Activated CD4-positive, alpha-beta T cell treated with anti-CD3 and anti-CD28 coated beads for 36 hours (primary cell): ENCODE data around the gene ATCAY. TPM values are rescaled to one million over a fixed set of nuclear protein-coding genes. Genes with fewer than 3 reads are reported as not detected.
"Not testable (repeated sequence)": the region's sequence is repeated elsewhere in the genome, so short reads cannot be mapped to it uniquely, and the experiment has no call there.

ENCODE experiments used
- ATAC-seq: fragments of 200-7000 bp; cut with Tn5 transposase; one replicate; pipeline ENCODE4 v1.10.0; 2021; ENCODE audit warnings: mild to moderate bottlenecking, moderate library complexity
- CTCF ChIA-PET: fragments of 350-600 bp; sonication (Branson Sonifier 250); formaldehyde crosslinking; loops from one replicate; lab custom pipeline; 2021; ENCODE audit warnings: antibody characterized with exemption; lab: Charles Lee
- POLR2A ChIA-PET: fragments of 350-600 bp; sonication (Branson Sonifier 250); formaldehyde crosslinking; loops from one replicate; lab custom pipeline; 2021; ENCODE audit warnings: antibody characterized with exemption, inconsistent platforms; lab: Charles Lee
- DNase-seq: peaks from one replicate; pipeline ENCODE4 v3.0.0-alpha.2; 2020
- H3K27ac Mint-ChIP-seq: one replicate; pipeline ENCODE4 v1.8.0; 2021; ENCODE audit warnings: mixed read lengths
- H3K27me3 Mint-ChIP-seq: one replicate; pipeline ENCODE4 v1.8.0; 2021; ENCODE audit warnings: mixed read lengths
- H3K36me3 Mint-ChIP-seq: one replicate; pipeline ENCODE4 v1.8.0; 2021; ENCODE audit warnings: low read depth, mixed read lengths
- H3K4me1 Mint-ChIP-seq: one replicate; pipeline ENCODE4 v1.8.0; 2021; ENCODE audit warnings: mixed read lengths
- H3K4me3 Mint-ChIP-seq: one replicate; pipeline ENCODE4 v1.8.0; 2021; ENCODE audit warnings: mild to moderate bottlenecking, moderate library complexity, mixed read lengths
- H3K9me3 Mint-ChIP-seq: one replicate; pipeline ENCODE4 v1.8.0; 2021; ENCODE audit warnings: low read depth, mixed read lengths
- intact Hi-C, 2 experiments: fragments of 100-400 bp; cut with DNase I in 1 of 2; cut with micrococcal nuclease in 1 of 2; formaldehyde crosslinking; loops; one replicate each; pipeline versions ENCODE4 v1.14.2 to v1.15.1; 2022 to 2024; cut with DNase I, micrococcal nuclease
- total RNA-seq, 2 experiments: library from RNA; stranded (reverse); gene quantifications; one replicate each; pipeline ENCODE4 v1.2.3, GENCODE V29; 2021

The ATCAY gene
- total RNA-seq, 2 experiments from 2014 or later = 0.07 TPM; not detected in 1

DNA sequence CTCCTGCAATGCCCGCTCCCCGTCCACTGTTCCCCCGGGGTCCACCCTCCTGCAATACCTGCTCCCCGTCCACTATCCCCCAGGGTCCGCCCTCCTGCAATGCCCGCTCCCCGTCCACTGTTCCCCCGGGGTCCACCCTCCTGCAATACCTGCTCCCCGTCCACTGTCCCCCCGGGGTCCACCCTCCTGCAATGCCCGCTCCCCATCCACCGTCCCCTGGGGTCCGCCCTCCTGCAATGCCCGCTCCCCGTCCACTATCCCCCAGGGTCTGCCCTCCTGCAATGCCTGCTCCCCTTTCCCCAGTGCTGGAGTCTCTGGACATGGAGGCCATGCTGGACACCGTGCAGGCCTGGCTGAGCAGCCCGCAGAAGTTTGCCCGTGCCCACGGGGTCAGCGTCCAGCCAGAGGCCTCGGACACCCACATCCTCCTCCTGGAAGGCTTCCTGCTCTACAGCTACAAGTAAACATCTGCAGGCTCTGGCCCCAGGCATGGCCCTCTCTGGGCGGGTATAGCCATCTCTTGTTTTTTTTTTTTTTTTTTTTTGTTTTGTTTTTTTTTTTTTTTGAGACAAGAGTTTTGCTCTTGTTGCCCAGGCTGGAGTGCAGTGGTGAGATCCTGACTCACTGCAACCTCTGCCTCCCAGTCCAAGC, 57.9 kb downstream of the ATCAY start:
- H3K9me3 Mint-ChIP-seq, intact Hi-C loops, H3K4me1 Mint-ChIP-seq, H3K4me3 Mint-ChIP-seq, DNase-seq, ATAC-seq, H3K36me3 Mint-ChIP-seq, H3K27me3 Mint-ChIP-seq, POLR2A ChIA-PET, H3K27ac Mint-ChIP-seq: not testable (repeated sequence)
- CTCF ChIA-PET = interaction anchor here (0.8 kb wide), 1 partner anchor 419 kb away, joined by 4 read pairs; no protein-coding TSS in a partner anchor

DNA sequence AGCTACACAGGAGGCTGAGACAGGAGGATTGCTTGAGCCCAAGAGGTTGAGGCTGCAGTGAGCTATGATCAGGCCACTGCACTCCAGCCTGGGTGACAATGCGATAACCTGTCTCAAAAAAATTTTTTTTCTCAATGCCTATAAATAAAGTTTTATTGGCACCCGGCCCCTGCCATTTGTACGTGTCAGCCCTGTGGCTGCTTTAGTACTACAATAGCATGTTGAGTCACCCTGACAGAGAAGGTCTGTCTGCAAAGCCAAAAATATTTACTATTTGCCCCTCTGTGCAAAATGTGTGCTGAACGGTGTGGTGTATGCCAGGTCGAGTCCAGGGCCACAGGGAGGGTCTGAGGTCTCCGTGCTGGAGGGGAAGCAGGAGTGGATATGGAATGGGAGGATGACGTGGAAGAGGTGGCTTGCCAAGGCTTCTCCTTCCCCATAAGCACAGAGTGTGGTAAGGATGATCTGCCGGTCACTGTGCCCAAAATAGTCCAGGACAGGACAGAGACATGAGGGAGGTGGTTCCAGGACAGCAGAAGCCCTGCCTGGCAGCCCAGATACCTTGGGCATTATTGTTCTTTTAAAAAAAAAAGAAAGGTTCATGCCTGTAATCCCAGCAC, 62.4 kb downstream of the ATCAY start:
- Mint-ChIP-seq H3K4me3 (no peak overlapping the region), H3K27ac (no peak overlapping the region), H3K27me3 (no peaks in the 10 kb centered on the region), H3K4me1 (no peaks in the 10 kb centered on the region), H3K9me3 (no peaks in the 10 kb centered on the region), H3K36me3 (no peaks in the 10 kb centered on the region)
- no peak for ATAC-seq
- intact Hi-C loops = no loop called here
- POLR2A ChIA-PET = no interaction called here
- CTCF ChIA-PET = interaction anchor here (0.6 kb wide), 1 partner anchor 260 kb away, joined by 3 read pairs; no protein-coding TSS in a partner anchor
- no peak for DNase-seq

DNA sequence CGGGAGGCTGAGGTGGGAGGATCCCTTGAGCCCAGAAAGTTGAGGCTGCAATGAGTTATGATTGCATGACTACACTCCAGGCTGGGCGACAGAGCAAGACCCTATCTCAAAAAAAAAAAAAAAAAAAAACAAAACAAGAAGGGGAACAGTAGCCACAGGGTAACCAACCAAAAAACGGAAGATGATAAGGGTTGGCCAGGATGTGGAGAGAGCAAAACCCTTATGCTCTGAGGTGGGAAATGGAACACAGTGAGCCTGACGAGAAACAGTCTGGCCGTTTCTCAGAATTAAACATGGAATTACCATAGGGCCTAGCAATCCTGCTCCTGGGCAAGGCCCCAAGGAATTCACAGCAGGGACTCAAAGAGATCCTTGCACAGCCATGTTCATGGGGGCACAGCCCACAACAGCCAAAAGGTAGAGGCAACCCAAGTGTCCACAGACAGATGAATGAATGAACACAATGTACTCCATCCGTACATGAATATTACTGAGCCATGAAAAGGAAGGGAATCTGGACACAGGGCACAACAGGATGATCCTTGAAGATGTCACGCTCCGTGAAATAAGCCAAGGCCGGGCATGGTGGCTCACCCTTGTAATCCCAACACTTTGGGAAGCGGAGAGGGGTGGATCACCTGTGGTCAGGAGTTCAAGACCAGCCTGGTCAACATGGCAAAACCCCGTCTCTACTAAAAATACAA, 63.7 kb downstream of the ATCAY start:
- intact Hi-C loops = no loop called here
- ATAC-seq (no peak), DNase-seq (no peak)
- H3K36me3 Mint-ChIP-seq = no peaks in the 10 kb centered on the region
- no peak overlapping the region for H3K4me3 Mint-ChIP-seq
- H3K9me3 Mint-ChIP-seq = no peaks in the 10 kb centered on the region
- no peaks in the 10 kb centered on the region for H3K27me3 Mint-ChIP-seq
- CTCF ChIA-PET = no interaction called here
- POLR2A ChIA-PET = no interaction called here
- no peak overlapping the region for H3K27ac Mint-ChIP-seq
- no peaks in the 10 kb centered on the region for H3K4me1 Mint-ChIP-seq

DNA sequence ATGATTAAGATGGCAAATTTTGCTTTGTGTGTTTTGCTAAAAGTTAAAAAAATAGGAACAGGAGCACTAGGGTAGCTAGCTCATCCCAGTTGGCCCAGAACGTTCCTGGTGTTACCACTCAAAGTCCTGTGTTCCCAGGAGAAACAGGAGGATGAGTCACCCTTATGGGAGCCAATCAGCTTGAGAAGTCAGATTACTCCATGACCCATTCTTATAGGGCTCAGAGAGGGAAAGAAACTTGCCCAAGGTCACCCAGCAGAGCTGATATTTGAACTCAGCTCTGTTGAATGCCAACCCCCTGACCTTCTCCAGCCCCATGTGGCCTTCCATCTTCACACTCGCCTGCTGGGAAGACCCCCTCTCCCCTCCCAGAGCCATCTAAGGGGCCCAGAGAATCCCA, 65.4 kb downstream of the ATCAY start:
- intact Hi-C loops = no loop called here
- ChIA-PET POLR2A (interaction anchor here (0.6 kb wide), 1 partner anchor 104 kb away, joined by 11 read pairs; no protein-coding TSS in a partner anchor), CTCF (no interaction called here)
- ATAC-seq (no peak), DNase-seq (no peak)
- H3K4me3 Mint-ChIP-seq = no peak overlapping the region
- H3K36me3 Mint-ChIP-seq = no peaks in the 10 kb centered on the region
- no peak overlapping the region for H3K27ac Mint-ChIP-seq
- no peaks in the 10 kb centered on the region for H3K27me3 Mint-ChIP-seq
- no peaks in the 10 kb centered on the region for H3K9me3 Mint-ChIP-seq
- H3K4me1 Mint-ChIP-seq = no peaks in the 10 kb centered on the region

DNA sequence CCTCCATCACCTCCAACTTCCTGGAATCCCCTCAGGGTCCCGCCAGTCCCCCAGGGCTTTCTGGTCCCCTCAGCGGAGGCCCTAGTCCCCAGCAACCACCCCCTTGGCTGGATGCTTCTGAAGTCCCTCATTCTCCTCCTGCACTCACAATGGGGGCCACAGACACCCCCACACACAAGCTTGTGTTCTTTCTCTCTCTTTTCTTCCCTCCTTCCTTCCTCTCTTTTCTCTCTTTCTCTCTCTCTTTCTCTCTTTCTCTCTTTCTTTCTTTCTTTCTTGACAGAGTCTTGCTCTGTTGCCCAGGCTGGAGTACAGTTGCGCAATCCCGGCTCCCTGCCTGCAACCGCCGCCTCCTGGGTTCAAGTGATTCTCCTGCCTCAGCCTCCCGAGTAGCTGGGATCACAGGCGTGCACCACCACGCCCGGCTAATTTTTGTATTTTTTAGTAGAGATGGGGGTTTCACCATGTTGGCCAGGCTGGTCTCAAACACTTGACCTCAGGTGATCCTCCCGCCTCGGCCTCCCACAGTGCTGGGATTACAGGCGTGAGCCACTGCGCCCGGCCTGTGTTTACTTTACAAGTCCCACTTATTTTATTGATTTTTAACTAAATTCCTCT, 66.9 kb downstream of the ATCAY start:
- H3K36me3 Mint-ChIP-seq, H3K27me3 Mint-ChIP-seq, DNase-seq, H3K27ac Mint-ChIP-seq, CTCF ChIA-PET, H3K4me1 Mint-ChIP-seq, ATAC-seq, H3K9me3 Mint-ChIP-seq, H3K4me3 Mint-ChIP-seq, intact Hi-C loops: not testable (repeated sequence)
- POLR2A ChIA-PET = interaction anchor here (0.6 kb wide), 1 partner anchor 28 kb away, joined by 5 read pairs; no protein-coding TSS in a partner anchor

DNA sequence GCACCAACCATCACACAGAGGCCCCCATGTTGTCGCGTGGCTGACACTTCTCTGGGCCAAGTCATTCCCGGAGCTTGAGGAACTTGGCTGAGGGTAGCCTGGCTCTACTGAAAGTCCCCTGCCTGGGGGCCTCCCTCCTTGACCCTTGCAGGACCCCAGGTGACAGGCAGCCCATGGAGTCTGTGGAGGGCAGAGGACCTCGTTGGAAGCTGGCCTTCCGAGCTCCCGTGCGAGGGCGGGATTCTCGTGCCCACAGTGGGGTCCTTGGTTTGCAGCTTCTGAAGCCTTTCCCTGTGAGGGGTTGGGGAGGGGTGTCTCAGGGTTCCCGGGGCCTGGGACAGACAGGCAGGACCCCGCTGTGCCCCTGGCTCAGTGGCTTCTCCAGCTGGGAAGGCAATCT, 68.8 kb downstream of the ATCAY start:
- ChIA-PET POLR2A (no interaction called here), CTCF (interaction anchor here (0.6 to 0.7 kb wide), 3 partner anchors 133 to 1940 kb away, joined by 3 read pairs; no protein-coding TSS in a partner anchor)
- DNase-seq = no peak
- ATAC-seq = no peak
- H3K4me3 Mint-ChIP-seq = no peak overlapping the region
- H3K27ac Mint-ChIP-seq = no peak overlapping the region
- H3K4me1 Mint-ChIP-seq = peaks cover 3% of the 10 kb centered on the region
- H3K9me3 Mint-ChIP-seq = no peaks in the 10 kb centered on the region
- intact Hi-C loops = no loop called here
- no peaks in the 10 kb centered on the region for H3K36me3 Mint-ChIP-seq
- H3K27me3 Mint-ChIP-seq = no peaks in the 10 kb centered on the region

DNA sequence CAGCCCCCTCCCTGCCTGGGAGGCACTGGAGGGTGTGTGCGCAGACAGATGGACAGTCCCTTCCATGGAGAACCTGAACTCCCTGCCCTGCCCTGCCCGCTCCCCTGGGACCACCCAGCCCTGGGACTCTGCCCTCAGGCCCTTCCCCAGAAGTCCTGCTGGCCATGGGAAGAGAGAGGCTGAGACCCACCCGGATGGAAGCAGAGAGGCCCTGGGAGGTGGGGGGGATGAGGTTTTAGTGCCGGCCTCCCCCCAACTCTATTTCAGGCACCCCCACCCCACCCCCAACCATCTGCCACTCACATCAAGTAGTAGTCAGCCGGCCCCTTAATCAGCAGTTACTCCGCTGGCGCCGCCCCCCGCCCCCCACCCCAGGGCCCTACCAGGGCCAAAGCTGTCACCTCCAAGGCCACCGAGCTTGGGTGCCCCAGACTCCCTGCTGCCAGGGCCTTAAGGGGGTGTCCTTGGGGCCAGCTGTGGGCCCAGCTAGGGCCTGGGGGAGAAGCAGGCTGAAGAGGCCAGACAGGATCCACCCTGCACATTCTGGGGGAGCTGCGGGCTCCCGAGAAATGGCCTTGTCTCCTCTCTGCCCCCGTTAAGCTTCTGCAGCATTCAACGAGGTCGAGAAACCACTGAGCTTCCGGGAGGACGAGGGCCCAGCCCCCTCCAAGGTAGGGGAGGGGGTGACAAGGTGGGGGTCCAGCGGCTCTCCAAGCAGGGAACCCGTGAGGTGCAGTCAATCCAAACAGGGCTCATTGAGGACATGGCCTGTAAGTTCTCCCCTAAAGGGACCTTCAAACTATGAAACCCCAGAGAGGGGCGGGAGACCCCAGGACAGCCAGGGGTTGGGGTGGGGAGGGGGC, 69.7 kb downstream of the ATCAY start:
- no peak for ATAC-seq
- peaks cover 3% of the 10 kb centered on the region for H3K4me1 Mint-ChIP-seq
- DNase-seq = no peak
- intact Hi-C loops = no loop called here
- H3K27me3 Mint-ChIP-seq = no peaks in the 10 kb centered on the region
- ChIA-PET POLR2A (no interaction called here), CTCF (no interaction called here)
- no peaks in the 10 kb centered on the region for H3K9me3 Mint-ChIP-seq
- H3K36me3 Mint-ChIP-seq = no peaks in the 10 kb centered on the region
- H3K27ac Mint-ChIP-seq = no peak overlapping the region
- H3K4me3 Mint-ChIP-seq = no peak overlapping the region

DNA sequence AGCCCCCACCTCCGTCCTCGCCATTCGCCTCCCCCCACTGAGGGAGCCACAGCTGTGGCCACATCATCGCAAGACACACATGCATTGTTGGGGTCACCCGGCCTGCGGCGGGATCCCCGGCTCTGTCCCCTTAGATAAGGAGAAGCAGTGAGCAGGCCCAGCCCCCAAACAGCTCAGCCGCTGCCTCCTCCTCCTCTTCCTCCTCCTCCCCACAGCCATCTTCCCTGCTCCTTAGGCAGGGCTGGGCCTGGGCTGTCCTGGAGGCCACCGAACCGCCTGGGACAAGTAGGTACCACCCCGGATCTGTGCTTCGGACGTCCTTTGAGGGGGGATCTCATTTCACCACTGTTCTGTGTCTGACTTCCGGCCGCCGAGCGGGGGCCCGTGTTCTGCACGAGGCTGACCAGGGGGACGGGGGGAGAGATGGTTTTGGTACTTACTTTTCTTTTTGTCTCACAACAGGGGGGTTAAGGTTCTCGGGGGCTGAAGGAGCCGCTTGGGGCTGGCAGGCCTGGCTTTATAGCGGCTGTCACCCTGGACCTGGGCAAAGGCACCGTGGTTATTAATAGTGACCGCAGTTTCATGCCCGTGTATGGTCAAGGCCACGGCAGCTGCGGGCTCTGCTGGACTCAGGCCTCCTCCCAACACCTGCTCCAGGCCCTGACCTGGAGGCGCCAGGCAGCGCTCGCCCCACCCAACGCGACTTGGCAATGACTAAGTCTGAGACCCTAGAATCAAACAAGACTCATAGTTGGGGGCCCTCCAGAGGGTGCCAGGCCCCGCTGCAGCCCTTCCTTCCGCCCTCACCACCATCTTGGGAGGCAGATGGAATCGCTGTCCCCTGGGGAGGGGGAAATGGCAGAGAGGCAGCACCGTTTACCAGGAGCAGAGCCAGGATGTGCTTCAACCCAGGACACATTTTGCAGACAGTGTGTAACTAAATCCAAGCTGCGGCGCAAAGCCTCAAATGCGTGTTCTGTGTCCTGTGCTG, 70.7 kb downstream of the ATCAY start:
- Mint-ChIP-seq H3K4me3 (peak overlapping the region; percentile 9), H3K4me1 (peaks cover 3% of the 10 kb centered on the region), H3K27ac (no peak overlapping the region), H3K36me3 (no peaks in the 10 kb centered on the region), H3K27me3 (no peaks in the 10 kb centered on the region), H3K9me3 (no peaks in the 10 kb centered on the region)
- ATAC-seq (peak; percentile 30), DNase-seq (no peak)
- ChIA-PET CTCF (no interaction called here), POLR2A (no interaction called here)
- intact Hi-C loops = no loop called here

DNA sequence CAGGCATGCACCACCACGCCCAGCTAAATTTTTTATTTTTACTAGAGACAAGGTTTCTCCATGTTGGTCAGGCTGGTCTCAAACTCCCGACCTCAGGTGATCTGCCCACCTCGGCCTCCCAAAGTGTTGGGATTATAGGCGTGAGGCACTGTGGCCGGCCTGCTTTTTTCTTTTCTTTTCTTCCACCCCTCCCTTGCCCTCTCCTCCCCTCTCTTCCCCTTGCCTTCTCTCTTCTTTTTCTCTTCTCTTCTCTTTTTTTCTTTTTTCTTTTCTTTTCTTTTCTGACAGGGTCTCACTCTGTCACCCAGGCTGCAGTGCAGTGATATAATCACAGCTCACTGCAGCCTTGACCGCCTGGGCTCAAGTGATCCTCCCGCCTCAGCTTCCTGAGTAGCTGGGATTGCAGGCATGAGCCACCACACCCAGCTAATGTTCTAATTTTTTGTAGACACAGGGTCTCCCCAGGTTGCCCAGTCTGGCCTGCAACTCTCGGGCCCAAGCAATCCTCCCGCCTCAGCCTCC, 72.3 kb downstream of the ATCAY start:
- H3K9me3 Mint-ChIP-seq, H3K27ac Mint-ChIP-seq, H3K27me3 Mint-ChIP-seq, DNase-seq, H3K4me1 Mint-ChIP-seq, POLR2A ChIA-PET, intact Hi-C loops, H3K4me3 Mint-ChIP-seq, ATAC-seq, H3K36me3 Mint-ChIP-seq: not testable (repeated sequence)
- CTCF ChIA-PET = interaction anchor here (0.5 to 0.8 kb wide), 2 partner anchors 35 to 187 kb away, joined by 3 read pairs; no protein-coding TSS in a partner anchor

DNA sequence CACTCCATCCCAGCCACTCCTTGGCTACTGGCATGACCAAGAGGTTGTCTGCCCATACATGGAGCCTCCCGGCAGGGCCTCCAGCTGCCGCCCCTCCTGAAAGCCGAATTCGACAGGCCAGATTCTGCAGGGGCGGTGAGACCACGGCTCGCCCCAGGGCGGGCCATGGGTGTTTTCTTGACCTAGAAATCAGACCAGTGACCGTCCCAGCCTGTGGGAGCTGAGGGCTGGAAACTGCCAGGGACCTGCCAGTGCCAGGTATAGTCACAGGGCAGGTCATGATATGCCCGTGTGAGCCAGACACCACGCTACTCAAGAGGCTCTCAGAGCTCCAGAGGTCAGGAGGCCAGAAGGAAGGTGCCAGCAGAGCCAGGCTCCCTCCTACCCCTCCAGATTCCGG, 73.6 kb downstream of the ATCAY start:
- no peak for ATAC-seq
- no peaks in the 10 kb centered on the region for H3K36me3 Mint-ChIP-seq
- no peak for DNase-seq
- no peak overlapping the region for H3K27ac Mint-ChIP-seq
- H3K4me1 Mint-ChIP-seq = peaks cover 3% of the 10 kb centered on the region
- ChIA-PET POLR2A (no interaction called here), CTCF (interaction anchor here (1.1 kb wide), 1 partner anchor 31 kb away, joined by 3 read pairs; the partner anchor contains the start of gene EEF2)
- H3K9me3 Mint-ChIP-seq = no peaks in the 10 kb centered on the region
- H3K27me3 Mint-ChIP-seq = no peaks in the 10 kb centered on the region
- intact Hi-C loops = no loop called here
- no peak overlapping the region for H3K4me3 Mint-ChIP-seq
